ENCODE results near the gene NIN.

The NIN gene

GRCh38 chr14:50762931-50763300 is 68.0 kb downstream of the NIN start:
- no peak for DNase-seq (ENCODE audit: low read depth)

GRCh38 chr14:50762001-50762930 is 68.7 kb downstream of the NIN start:
- peak; percentile 62 for DNase-seq (ENCODE audit: low read depth)

- DNase-seq (ENCODE audit: low read depth): no peak
These were observed 71.0 kb downstream of the NIN start for GRCh38 chr14:50759800-50760543.

GRCh38 chr14:50758945-50759344 is 72.0 kb downstream of the NIN start:
- DNase-seq (ENCODE audit: low read depth): no peak

GRCh38 chr14:50758305-50758704 is 72.7 kb downstream of the NIN start:
- no peak for DNase-seq (ENCODE audit: low read depth)

GRCh38 chr14:50757702-50758101 is 73.3 kb downstream of the NIN start:
- no peak for DNase-seq (ENCODE audit: low read depth)

- no peak for DNase-seq (ENCODE audit: low read depth)
These were observed 74.7 kb downstream of the NIN start for GRCh38 chr14:50756300-50756699.

GRCh38 chr14:50750323-50750722 is 80.6 kb downstream of the NIN start:
- no peak for DNase-seq (ENCODE audit: low read depth)

- DNase-seq (ENCODE audit: low read depth): no peak
These were observed 85.4 kb downstream of the NIN start for GRCh38 chr14:50745401-50746058.

GRCh38 chr14:50744231-50744630 is 86.7 kb downstream of the NIN start:
- no peak for DNase-seq (ENCODE audit: low read depth)

- DNase-seq (ENCODE audit: low read depth): no peak
These were observed 89.4 kb downstream of the NIN start for GRCh38 chr14:50741567-50741966.

- DNase-seq (ENCODE audit: low read depth): no peak
These were observed 90.1 kb downstream of the NIN start for GRCh38 chr14:50740856-50741255.

GRCh38 chr14:50739186-50739585 is 91.8 kb downstream of the NIN start:
- no peak for DNase-seq (ENCODE audit: low read depth)

GRCh38 chr14:50736932-50737419 is 94.0 kb downstream of the NIN start:
- no peak for DNase-seq (ENCODE audit: low read depth)

GRCh38 chr14:50734950-50735695 is 95.8 kb downstream of the NIN start:
- no peak for DNase-seq (ENCODE audit: low read depth)

- DNase-seq (ENCODE audit: low read depth): no peak
These were observed 97.5 kb downstream of the NIN start for GRCh38 chr14:50733494-50733893.

GRCh38 chr14:50728836-50729235 is 102.1 kb downstream of the NIN start:
- DNase-seq (ENCODE audit: low read depth): no peak

- DNase-seq (ENCODE audit: low read depth): peak; percentile 90
These were observed 104.4 kb downstream of the NIN start for GRCh38 chr14:50726372-50727107.

- DNase-seq (ENCODE audit: low read depth): no peak
These were observed 105.2 kb downstream of the NIN start for GRCh38 chr14:50725761-50726160.

GRCh38 chr14:50719911-50720759 is 110.8 kb downstream of the NIN start:
- DNase-seq (ENCODE audit: low read depth): no peak
